Glomerular endothelial cell (primary cell): ENCODE measurements around the gene ST6GALNAC5. TPM values are rescaled to one million over a fixed set of nuclear protein-coding genes. Genes with fewer than 3 reads are reported as not detected.
"Not testable (repeated sequence)": the region's sequence is repeated elsewhere in the genome, so short reads cannot be mapped to it uniquely, and the experiment has no call there.

Source experiments
- DNase-seq: peaks from one replicate; pipeline ENCODE4 v3.0.0-alpha.2; 2011; ENCODE audit warnings: low read depth, low spot score; ENCODE audit errors: extremely low read depth
- total RNA-seq: library from RNA; depleted of rRNA; stranded (reverse); fragments of >200 nt; gene quantifications from 2 replicates; pipeline ENCODE4 v1.2.3, GENCODE V29; 2015

ST6GALNAC5 gene
- total RNA-seq, 1 donor from 2014 or later = not detected

GRCh38 chr1:76933847-76934815 lies 66.9 kb downstream of the ST6GALNAC5 start:
- DNase-seq = no peak

DNA sequence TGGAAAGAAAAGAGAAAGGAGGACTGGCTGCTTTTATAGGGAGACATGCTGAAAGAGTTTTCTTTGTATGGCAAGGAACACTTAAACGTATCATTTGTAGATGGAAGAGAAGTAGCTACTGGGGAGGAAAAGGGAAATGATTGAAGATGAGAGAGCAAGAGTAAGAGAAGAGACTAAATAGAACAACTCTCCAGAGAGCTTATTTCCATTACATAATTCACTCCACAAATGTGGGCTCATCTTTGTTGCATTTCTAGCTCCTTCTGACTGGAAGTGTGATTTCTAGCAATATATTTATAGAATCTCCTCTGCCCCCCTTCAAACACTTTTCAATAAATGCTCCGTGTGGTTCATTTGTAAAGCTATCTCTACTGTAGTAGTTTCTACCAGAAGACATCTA lies 71.0 kb downstream of the ST6GALNAC5 start:
- DNase-seq = no peak

- DNase-seq = no peak
Measured at GRCh38 chr1:76939050-76939816, 72.0 kb downstream of the ST6GALNAC5 start.

GRCh38 chr1:76939817-76940216 lies 72.5 kb downstream of the ST6GALNAC5 start:
- DNase-seq = no peak

- DNase-seq = no peak
Measured at GRCh38 chr1:76940571-76941335, 73.5 kb downstream of the ST6GALNAC5 start.

- DNase-seq = no peak
Measured at GRCh38 chr1:76942549-76942948, 75.3 kb downstream of the ST6GALNAC5 start.

GRCh38 chr1:76944942-76945341 lies 77.7 kb downstream of the ST6GALNAC5 start:
- DNase-seq = no peak

DNA sequence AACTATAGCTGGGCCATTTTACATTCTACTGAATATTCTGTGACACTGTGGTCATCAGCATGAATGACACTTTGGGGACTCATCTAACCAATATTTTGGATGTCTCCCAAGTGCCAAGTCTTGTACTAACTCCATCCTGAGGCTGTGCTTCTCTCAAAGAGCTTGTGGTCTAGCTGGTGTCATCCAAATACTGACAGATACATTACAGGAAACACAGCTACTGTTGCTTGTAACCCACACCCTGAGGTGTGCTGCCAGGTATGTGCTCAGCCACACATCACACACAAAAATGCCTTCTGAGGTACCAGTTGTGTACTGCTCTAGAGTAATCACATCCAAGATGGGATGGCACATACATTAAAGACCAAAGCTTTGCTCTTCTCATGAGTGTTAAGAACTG lies 81.6 kb downstream of the ST6GALNAC5 start:
- no peak for DNase-seq

- no peak for DNase-seq
Measured at GRCh38 chr1:76949503-76949902, 82.2 kb downstream of the ST6GALNAC5 start.

- no peak for DNase-seq
Measured at GRCh38 chr1:76950306-76950705, 83.0 kb downstream of the ST6GALNAC5 start.

- DNase-seq = no peak
Measured at GRCh38 chr1:76951153-76951552, 83.9 kb downstream of the ST6GALNAC5 start.

- no peak for DNase-seq
Measured at GRCh38 chr1:76955652-76956051, 88.4 kb downstream of the ST6GALNAC5 start.

DNA sequence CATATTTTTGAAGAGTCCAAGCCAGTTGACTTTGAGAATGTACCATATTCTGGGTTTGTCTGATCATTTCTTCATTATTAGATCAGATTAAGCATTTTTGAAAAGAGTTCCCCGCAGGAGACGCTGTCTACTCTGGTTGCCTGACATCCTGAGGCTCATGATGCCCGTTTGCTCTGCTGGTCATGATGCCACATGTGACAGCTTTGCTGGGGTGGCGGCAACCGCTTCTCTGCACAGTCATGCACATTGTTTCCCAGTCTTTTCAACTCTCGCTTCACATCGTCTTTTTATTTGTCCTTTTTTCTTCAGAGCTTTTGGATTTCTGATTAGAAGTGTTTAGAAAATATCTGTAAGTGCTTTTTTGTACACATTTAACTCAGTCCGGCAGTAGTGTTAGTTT lies 90.7 kb downstream of the ST6GALNAC5 start:
- no peak for DNase-seq

DNA sequence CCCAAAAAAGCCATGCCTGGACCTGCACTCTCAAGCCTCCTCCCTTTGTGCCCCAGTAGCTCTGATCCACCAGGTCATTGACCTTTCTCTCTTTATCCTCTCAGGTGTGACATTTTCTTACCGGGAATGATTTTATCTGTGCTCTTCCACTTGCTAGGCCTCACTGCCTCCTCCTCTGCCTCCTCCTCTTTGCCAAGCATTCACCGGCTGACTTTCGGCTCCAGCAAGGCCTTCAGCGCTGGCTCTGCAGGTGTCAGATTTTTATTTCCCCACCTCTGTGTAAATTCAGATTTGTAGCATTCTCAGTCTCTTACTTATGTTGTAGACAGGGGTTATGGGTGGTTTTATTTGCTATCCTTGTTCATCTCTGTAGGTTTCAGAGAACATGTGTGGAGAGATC lies 91.5 kb downstream of the ST6GALNAC5 start:
- DNase-seq = no peak

- DNase-seq = no peak
Measured at GRCh38 chr1:76959556-76959955, 92.3 kb downstream of the ST6GALNAC5 start.

GRCh38 chr1:76961181-76961819 lies 94.0 kb downstream of the ST6GALNAC5 start:
- no peak for DNase-seq

DNA sequence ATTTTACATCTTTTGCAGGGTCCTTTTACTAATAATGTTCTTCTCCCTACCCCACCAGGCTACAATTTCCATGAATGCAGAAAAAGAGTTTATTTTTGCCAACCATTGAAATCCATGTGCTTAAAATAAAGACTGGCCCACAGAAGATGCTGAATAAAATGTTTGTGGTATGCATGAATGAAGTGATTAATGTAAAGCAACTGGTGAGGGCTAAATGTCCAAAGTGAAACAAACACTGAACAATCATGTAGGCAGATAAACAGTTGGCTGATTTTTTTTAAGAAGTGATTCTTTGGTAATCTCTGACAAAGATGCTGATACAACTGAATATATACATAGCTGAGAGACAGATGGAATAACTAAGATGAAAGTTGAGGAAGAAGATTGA lies 94.5 kb downstream of the ST6GALNAC5 start:
- DNase-seq = no peak

- not testable (repeated sequence) for DNase-seq
Measured at GRCh38 chr1:76981267-76981666, 114.0 kb downstream of the ST6GALNAC5 start.

DNA sequence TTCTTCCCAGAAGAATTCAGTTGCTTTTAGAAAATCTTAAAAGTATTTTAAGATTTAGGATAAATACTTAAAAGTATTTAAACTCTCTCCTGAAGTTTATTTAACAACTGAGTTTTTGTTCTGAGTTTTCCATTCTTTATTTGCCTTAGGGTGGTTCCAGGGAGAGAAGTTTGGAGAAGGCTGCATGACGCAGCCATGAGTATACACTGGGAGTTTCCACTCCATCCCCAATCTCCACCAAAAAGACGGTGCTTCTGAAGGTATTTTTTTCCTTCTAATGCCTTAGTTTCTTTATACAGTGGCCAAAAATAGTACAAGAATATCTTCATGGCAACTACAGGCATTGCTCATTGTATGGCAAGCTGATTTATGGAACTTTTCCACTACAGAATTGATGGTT lies 122.7 kb downstream of the ST6GALNAC5 start:
- no peak for DNase-seq

DNA sequence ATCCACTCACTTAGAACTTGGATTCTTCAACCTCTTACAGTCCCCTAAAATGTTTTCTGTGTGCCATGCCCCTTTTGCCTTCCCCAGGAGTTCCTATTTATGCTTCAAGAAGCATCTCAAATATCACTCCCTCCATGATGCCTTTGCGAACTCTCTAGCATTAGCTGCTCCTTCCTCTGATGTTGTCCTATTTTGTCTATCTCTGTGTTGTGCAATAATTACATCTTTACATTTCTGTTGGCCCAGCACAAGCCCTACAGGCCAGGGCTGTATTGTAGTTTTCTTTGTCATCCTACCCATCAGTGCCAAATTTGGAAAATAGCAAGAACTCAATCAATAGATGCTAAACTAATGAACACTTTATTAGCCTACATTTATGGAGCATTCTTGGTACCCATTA lies 125.8 kb downstream of the ST6GALNAC5 start:
- no peak for DNase-seq
